ENCODE data around the gene PRELID3B. TPM values are rescaled to one million over a fixed set of nuclear protein-coding genes. Genes with fewer than 3 reads are reported as not detected.

The PRELID3B gene
- total RNA-seq, 3 donors from 2014 or later, result 43.7 to 55.4 (median 52.4) TPM

DNA sequence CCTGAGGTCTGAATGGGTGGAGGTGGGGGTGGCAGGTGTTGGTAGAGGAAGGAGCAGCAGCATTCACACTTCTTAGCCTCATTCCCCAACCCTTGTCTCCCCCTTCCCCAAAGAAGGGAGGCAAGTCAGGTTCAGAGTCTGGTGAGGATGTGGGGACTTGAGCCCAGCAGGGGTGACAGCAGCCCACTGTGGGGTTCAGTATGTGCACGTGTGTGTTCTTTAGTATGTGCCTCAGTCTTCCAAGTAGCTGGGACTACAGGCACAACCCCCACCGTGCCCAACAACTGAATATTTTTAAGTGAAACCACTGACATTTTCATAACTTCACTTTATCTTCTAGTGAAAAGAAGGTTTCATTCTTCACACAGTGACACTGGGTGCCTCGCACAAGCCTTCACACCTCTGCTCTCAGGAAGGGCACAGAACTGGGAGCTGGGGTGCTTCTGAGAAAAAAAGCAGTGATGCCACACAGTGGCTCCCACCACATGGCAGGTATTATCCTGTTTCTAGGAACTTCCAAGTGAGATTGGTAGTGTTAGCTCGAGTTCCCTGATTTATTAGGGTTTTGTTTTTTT lies 33.4 kb upstream of the PRELID3B start:
- DNase-seq (ENCODE audit: low spot score in 2 of 2), result no peak
- Histone ChIP-seq H3K36me3 (no peaks in the 10 kb centered on the region), H3K9me3 (no peaks in the 10 kb centered on the region), H3K4me3 (no peak overlapping the region), H3K27ac (no peak overlapping the region), H3K4me1 (no peaks in the 10 kb centered on the region), H3K27me3 (peaks cover 0 to 5% of the 10 kb centered on the region in 2 donors)
- intact Hi-C loops (cut with DNase I; ENCODE audit: low total_unique reads), result no loop called here
- TF ChIP-seq POLR2A (IDR thresholded peaks at IDR 0.05), result no peak
- TF ChIP-seq, protein P1, sequence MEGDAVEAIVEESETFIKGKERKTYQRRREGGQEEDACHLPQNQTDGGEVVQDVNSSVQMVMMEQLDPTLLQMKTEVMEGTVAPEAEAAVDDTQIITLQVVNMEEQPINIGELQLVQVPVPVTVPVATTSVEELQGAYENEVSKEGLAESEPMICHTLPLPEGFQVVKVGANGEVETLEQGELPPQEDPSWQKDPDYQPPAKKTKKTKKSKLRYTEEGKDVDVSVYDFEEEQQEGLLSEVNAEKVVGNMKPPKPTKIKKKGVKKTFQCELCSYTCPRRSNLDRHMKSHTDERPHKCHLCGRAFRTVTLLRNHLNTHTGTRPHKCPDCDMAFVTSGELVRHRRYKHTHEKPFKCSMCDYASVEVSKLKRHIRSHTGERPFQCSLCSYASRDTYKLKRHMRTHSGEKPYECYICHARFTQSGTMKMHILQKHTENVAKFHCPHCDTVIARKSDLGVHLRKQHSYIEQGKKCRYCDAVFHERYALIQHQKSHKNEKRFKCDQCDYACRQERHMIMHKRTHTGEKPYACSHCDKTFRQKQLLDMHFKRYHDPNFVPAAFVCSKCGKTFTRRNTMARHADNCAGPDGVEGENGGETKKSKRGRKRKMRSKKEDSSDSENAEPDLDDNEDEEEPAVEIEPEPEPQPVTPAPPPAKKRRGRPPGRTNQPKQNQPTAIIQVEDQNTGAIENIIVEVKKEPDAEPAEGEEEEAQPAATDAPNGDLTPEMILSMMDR (IDR thresholded peaks at IDR 0.05), result no peak
- TF ChIP-seq POLR2AphosphoS5 (IDR thresholded peaks at IDR 0.05), result no peak

DNA sequence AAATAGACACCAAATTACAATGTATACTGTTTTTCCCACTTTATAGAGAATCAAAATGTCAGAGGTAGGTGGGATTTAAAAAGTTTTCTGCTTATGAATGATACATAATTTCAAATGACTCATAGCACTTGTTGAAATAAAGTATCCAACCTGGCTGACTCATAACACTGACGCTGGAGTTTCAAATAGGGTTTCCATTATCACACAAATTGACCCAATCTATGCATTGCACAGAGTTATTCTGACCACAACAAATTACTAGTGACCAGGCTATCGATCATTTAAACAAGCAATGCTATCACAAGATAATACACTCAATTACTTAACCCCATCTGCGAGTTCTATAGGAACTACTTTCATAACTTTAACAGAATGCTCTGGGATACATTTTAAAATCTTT lies 31.9 kb upstream of the PRELID3B start:
- no peaks in the 10 kb centered on the region for H3K36me3 ChIP-seq
- TF ChIP-seq, protein P1 (IDR thresholded peaks at IDR 0.05), result no peak
- TF ChIP-seq POLR2AphosphoS5 (IDR thresholded peaks at IDR 0.05) (no peak), POLR2A (IDR thresholded peaks at IDR 0.05) (no peak)
- H3K9me3 ChIP-seq, result no peaks in the 10 kb centered on the region
- H3K4me1 ChIP-seq, result no peaks in the 10 kb centered on the region
- intact Hi-C loops (cut with DNase I; ENCODE audit: low total_unique reads), result no loop called here
- no peak overlapping the region for H3K4me3 ChIP-seq
- DNase-seq (ENCODE audit: low spot score in 2 of 2), result no peak
- no peak overlapping the region for H3K27ac ChIP-seq
- H3K27me3 ChIP-seq, result peaks cover 0 to 5% of the 10 kb centered on the region in 2 donors

DNA sequence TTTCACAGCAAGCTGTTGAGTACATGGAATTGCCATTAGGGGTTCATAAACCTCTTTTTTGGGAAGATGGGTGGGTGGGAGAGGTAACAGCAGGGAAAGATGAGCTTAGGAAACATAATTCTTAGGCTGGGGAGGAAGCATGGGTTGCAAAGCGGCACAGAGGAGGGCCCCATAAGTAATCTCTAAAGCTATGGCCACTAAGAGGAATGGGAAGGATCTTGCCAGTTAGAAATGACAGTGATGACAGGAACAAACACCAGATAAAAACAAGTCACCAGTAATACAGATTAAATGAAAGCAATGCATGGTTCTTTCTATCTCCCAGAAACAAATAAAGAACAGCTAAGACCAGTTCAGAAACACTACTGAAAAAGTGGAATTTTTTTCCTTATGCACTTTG lies 31.0 kb upstream of the PRELID3B start:
- Histone ChIP-seq H3K27me3 (peaks cover 0 to 5% of the 10 kb centered on the region in 2 donors), H3K9me3 (no peaks in the 10 kb centered on the region), H3K27ac (no peak overlapping the region), H3K36me3 (no peaks in the 10 kb centered on the region), H3K4me3 (no peak overlapping the region), H3K4me1 (no peaks in the 10 kb centered on the region)
- no peak for DNase-seq (ENCODE audit: low spot score in 2 of 2)
- TF ChIP-seq POLR2A (IDR thresholded peaks at IDR 0.05) (no peak), POLR2AphosphoS5 (IDR thresholded peaks at IDR 0.05) (no peak)
- TF ChIP-seq, protein P1 (IDR thresholded peaks at IDR 0.05), result no peak
- intact Hi-C loops (cut with DNase I; ENCODE audit: low total_unique reads), result no loop called here

DNA sequence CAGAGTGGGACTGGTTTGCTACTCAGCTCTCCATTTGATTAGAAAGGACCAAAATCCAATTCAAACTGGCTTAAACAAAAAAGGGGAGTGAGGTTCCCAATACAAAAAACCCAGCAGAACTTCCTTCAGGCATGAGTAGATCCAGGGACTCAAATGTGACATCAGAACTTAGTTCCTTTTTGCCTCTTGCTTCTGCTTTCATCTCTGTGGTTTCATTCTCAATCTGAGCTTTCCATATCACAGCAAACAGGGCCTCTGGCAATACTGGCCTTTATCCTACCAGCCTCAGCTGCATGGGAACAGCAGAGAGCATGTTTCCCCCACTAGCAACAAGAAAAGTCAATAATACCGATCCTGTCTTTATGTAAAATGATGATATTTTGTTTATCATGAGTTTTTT lies 28.6 kb upstream of the PRELID3B start:
- intact Hi-C loops (cut with DNase I; ENCODE audit: low total_unique reads), result no loop called here
- Histone ChIP-seq H3K27me3 (peaks cover 0 to 5% of the 10 kb centered on the region in 2 donors), H3K36me3 (no peaks in the 10 kb centered on the region), H3K4me1 (no peaks in the 10 kb centered on the region), H3K4me3 (no peak overlapping the region), H3K27ac (no peak overlapping the region), H3K9me3 (no peaks in the 10 kb centered on the region)
- TF ChIP-seq, protein P1 (IDR thresholded peaks at IDR 0.05), result no peak
- no peak for DNase-seq (ENCODE audit: low spot score in 2 of 2)

DNA sequence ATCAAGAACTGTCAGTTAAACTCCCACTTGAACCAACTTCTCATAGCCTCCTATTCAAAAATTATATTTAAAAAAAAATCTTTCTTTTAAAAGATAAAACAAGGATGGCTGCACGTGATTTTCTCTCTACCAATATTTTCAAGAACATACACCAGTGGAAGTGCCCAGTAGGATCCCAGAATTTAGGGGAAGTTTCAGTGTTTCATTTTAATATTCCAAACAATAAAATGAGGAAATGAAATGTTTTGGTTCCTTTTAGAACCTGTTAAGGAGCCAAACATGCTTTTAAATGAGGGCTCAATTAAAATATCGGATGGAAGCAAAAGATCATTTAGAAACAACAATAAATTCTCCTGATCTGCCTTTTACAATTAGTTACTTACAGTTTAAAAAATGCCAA lies 26.4 kb upstream of the PRELID3B start:
- DNase-seq (ENCODE audit: low spot score in 2 of 2), result no peak
- H3K9me3 ChIP-seq, result no peaks in the 10 kb centered on the region
- no peak overlapping the region for H3K27ac ChIP-seq
- intact Hi-C loops (cut with DNase I; ENCODE audit: low total_unique reads), result no loop called here
- H3K36me3 ChIP-seq, result no peaks in the 10 kb centered on the region
- H3K4me3 ChIP-seq, result no peak overlapping the region
- no peaks in the 10 kb centered on the region for H3K4me1 ChIP-seq
- TF ChIP-seq, protein P1 (IDR thresholded peaks at IDR 0.05), result no peak
- TF ChIP-seq POLR2A (IDR thresholded peaks at IDR 0.05) (no peak), POLR2AphosphoS5 (IDR thresholded peaks at IDR 0.05) (no peak)
- peaks cover 0 to 5% of the 10 kb centered on the region in 2 donors for H3K27me3 ChIP-seq
